ENCODE measurements around the gene ELMO1.

The ELMO1 gene

DNA sequence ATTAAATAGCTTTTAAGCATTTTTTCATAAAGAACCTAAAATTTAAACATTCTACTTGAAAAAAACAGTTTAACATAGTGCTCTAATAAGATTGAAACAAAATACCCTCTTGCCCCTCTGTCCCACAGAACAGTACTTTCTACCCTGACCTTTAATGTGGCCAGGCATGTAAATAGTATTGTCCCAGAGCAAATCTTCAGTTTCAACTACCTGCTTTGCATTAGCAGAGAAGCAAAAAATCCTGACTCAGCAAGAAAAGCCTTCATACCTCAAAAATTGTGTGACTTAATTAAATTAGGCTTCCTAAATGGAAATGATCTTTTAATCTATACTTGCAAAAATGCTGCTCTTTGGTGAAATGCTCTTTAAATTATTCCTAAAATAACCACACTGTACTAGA is 487.0 kb downstream of the ELMO1 start:
- H3K27me3 ChIP-seq (ENCODE audit: control insufficient read depth, low read length), result no peaks in the 10 kb centered on the region
- TF ChIP-seq EZH2phosphoT487 (IDR thresholded peaks at IDR 0.05; ENCODE audit: borderline replicate concordance, low read length), result no peak
- TF ChIP-seq, protein P1, sequence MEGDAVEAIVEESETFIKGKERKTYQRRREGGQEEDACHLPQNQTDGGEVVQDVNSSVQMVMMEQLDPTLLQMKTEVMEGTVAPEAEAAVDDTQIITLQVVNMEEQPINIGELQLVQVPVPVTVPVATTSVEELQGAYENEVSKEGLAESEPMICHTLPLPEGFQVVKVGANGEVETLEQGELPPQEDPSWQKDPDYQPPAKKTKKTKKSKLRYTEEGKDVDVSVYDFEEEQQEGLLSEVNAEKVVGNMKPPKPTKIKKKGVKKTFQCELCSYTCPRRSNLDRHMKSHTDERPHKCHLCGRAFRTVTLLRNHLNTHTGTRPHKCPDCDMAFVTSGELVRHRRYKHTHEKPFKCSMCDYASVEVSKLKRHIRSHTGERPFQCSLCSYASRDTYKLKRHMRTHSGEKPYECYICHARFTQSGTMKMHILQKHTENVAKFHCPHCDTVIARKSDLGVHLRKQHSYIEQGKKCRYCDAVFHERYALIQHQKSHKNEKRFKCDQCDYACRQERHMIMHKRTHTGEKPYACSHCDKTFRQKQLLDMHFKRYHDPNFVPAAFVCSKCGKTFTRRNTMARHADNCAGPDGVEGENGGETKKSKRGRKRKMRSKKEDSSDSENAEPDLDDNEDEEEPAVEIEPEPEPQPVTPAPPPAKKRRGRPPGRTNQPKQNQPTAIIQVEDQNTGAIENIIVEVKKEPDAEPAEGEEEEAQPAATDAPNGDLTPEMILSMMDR (IDR thresholded peaks at IDR 0.05; ENCODE audit: low read depth, low read length, poor library complexity, severe bottlenecking), result no peak
- H3K27ac ChIP-seq (ENCODE audit: low read depth, low read length), result no peak overlapping the region
- H3K4me3 ChIP-seq (ENCODE audit: low read length), result no peak overlapping the region
- no peaks in the 10 kb centered on the region for H3K9me3 ChIP-seq (ENCODE audit: control insufficient read depth, insufficient read depth, low read length)
- H3K4me2 ChIP-seq (ENCODE audit: low read length), result no peak overlapping the region
- H3K79me2 ChIP-seq (ENCODE audit: control insufficient read depth, low read length), result no peaks in the 10 kb centered on the region
- H3K4me1 ChIP-seq (ENCODE audit: control insufficient read depth, low read length), result no peaks in the 10 kb centered on the region
- no peaks in the 10 kb centered on the region for H3K9me2 ChIP-seq (replicated peaks; ENCODE audit: control insufficient read depth, low read length)
- no peaks in the 10 kb centered on the region; the same call in 1 of the 2 replicates for H4K20me1 ChIP-seq (ENCODE audit: control insufficient read depth, insufficient read depth, low read depth, low read length)
- H3F3A ChIP-seq (ENCODE audit: control insufficient read depth, insufficient read depth), result no peaks in the 10 kb centered on the region
- H3K36me3 ChIP-seq (ENCODE audit: control insufficient read depth, low read length), result no peaks in the 10 kb centered on the region

DNA sequence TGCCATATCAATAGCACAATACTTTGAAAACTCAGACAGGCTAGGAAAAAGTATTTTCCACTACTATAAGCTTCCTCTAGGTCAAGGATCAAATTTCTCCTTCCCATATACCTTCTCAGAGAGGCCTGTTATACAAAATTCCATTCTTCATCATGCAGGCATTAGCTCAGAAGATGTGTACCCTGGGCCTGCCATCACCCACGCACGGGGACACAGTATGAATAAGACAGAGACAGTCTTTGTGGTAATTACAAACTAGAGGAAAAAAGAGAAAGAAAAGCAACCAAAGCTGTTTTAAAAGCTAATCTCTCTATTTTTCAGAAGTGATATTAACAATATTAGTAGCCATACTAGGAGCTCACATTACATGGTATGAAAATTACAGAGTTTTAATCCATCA is 487.6 kb downstream of the ELMO1 start:
- H3K4me3 ChIP-seq (ENCODE audit: low read length), result no peak overlapping the region
- H3K9me2 ChIP-seq (replicated peaks; ENCODE audit: control insufficient read depth, low read length), result no peaks in the 10 kb centered on the region
- H3K27ac ChIP-seq (ENCODE audit: low read depth, low read length), result no peak overlapping the region
- H3K4me1 ChIP-seq (ENCODE audit: control insufficient read depth, low read length), result no peaks in the 10 kb centered on the region
- TF ChIP-seq, protein P1 (IDR thresholded peaks at IDR 0.05; ENCODE audit: low read depth, low read length, poor library complexity, severe bottlenecking), result no peak
- TF ChIP-seq EZH2phosphoT487 (IDR thresholded peaks at IDR 0.05; ENCODE audit: borderline replicate concordance, low read length), result no peak
- H3F3A ChIP-seq (ENCODE audit: control insufficient read depth, insufficient read depth), result no peaks in the 10 kb centered on the region
- no peaks in the 10 kb centered on the region for H4K20me1 ChIP-seq (ENCODE audit: control insufficient read depth, insufficient read depth, low read depth, low read length)
- no peaks in the 10 kb centered on the region for H3K36me3 ChIP-seq (ENCODE audit: control insufficient read depth, low read length)
- no peaks in the 10 kb centered on the region for H3K9me3 ChIP-seq (ENCODE audit: control insufficient read depth, insufficient read depth, low read length)
- H3K79me2 ChIP-seq (ENCODE audit: control insufficient read depth, low read length), result no peaks in the 10 kb centered on the region
- no peaks in the 10 kb centered on the region for H3K27me3 ChIP-seq (ENCODE audit: control insufficient read depth, low read length)
- H3K4me2 ChIP-seq (ENCODE audit: low read length), result no peak overlapping the region

DNA sequence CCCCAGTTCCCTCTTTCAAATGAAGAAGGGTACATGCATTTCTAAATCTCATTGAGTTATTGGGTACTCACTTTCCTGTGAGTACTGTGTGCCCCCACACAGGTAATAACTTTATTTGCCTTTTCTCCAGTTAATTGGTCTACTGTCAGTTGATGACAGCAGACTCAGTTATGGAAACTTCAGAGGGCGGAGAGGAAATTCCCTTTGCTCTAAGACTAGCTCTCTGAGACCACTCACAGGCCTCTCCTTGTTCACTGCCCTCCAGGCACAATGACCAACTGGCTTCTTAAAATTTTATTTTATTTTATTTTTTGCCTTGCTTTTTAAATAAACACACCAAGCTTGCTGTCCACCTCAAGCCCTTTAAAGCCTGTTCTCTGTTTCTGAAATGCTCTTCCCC is 488.6 kb downstream of the ELMO1 start:
- TF ChIP-seq, protein P1 (IDR thresholded peaks at IDR 0.05; ENCODE audit: low read depth, low read length, poor library complexity, severe bottlenecking), result no peak
- TF ChIP-seq EZH2phosphoT487 (IDR thresholded peaks at IDR 0.05; ENCODE audit: borderline replicate concordance, low read length), result no peak
- Histone ChIP-seq H3K79me2 (ENCODE audit: control insufficient read depth, low read length) (no peaks in the 10 kb centered on the region), H3K4me1 (ENCODE audit: control insufficient read depth, low read length) (no peaks in the 10 kb centered on the region), H3F3A (ENCODE audit: control insufficient read depth, insufficient read depth) (no peaks in the 10 kb centered on the region), H3K4me2 (ENCODE audit: low read length) (no peak overlapping the region), H3K36me3 (ENCODE audit: control insufficient read depth, low read length) (no peaks in the 10 kb centered on the region), H4K20me1 (ENCODE audit: control insufficient read depth, insufficient read depth, low read depth, low read length) (no peaks in the 10 kb centered on the region), H3K27ac (ENCODE audit: low read depth, low read length) (no peak overlapping the region), H3K4me3 (ENCODE audit: low read length) (no peak overlapping the region), H3K27me3 (ENCODE audit: control insufficient read depth, low read length) (no peaks in the 10 kb centered on the region), H3K9me2 (replicated peaks; ENCODE audit: control insufficient read depth, low read length) (no peaks in the 10 kb centered on the region), H3K9me3 (ENCODE audit: control insufficient read depth, insufficient read depth, low read length) (no peaks in the 10 kb centered on the region)
